Right lobe of liver (tissue), 6 donors: ENCODE measurements around the gene C19orf85. TPM values are rescaled to one million over a fixed set of nuclear protein-coding genes. Genes with fewer than 3 reads are reported as not detected.

Experiments used
- ATAC-seq, 4 donors: fragments of 200-7000 bp; cut with Tn5 transposase; one replicate each; pipeline ENCODE4 v1.9.1; 2020; ENCODE audit warnings: mild to moderate bottlenecking in 4 of 4, moderate library complexity in 4 of 4
- DNase-seq, 3 donors: peaks; one replicate each; pipeline ENCODE4 v3.0.0-alpha.2; 2020
- H3K27ac ChIP-seq, 3 donors: fragments of 200-600 bp; one replicate each; pipeline ENCODE4 v1.8.0; 2022
- H3K27me3 ChIP-seq, 2 donors: fragments of 200-600 bp; one replicate each; pipeline ENCODE4 v1.8.0; 2022
- H3K36me3 ChIP-seq, 4 donors: fragments of 200-600 bp; sonication (generic) in 1 of 4; one replicate each; pipeline versions ENCODE4 v1.5.1 to v1.8.0; 2017 to 2022; ENCODE audit warnings: control low read depth in 1 of 4
- H3K4me1 ChIP-seq, 4 donors: fragments of 200-600 bp; sonication (generic) in 1 of 4; one replicate each; pipeline versions ENCODE4 v1.5.1 to v1.8.0; 2017 to 2022; ENCODE audit warnings: control low read depth in 1 of 4
- H3K4me3 ChIP-seq, 3 donors: fragments of 200-600 bp; one replicate each; pipeline ENCODE4 v1.8.0; 2022
- H3K9me3 ChIP-seq, 4 donors: fragments of 200-600 bp; sonication (generic) in 1 of 4; one replicate each; pipeline versions ENCODE4 v1.5.1 to v1.8.0; 2017 to 2022; ENCODE audit warnings: control low read depth in 1 of 4
- POLR2A ChIP-seq: fragments of 450-650 bp; IDR thresholded peaks from one replicate; pipeline ENCODE4 v1.6.1; 2017; ENCODE audit warnings: antibody characterized with exemption, mild to moderate bottlenecking
- WGBS: methylation state at CpG from one replicate; pipeline ENCODE4 v1.1.6; 2018; ENCODE audit warnings: low coverage, low lambda C conversion rate; ENCODE audit not compliant: insufficient coverage; ENCODE audit errors: missing lambda C conversion rate; 5-methylcytosine and 5-hydroxymethylcytosine counted together
- intact Hi-C, 2 donors: fragments of 100-400 bp; cut with DNase I; formaldehyde crosslinking; loops; one replicate each; pipeline versions ENCODE4 v1.11.2 to v1.14.1; 2022
- total RNA-seq, 6 experiments: library from RNA; depleted of rRNA in 2 of 6; stranded (reverse); fragments of >200 nt in 2 of 6; fragmentation: NEBNext Ultra II Directional in 3 of 6; extraction: Animal tissue kit (Norgen Biotek cat#: 25700) in 3 of 6; gene quantifications; one replicate each; pipeline versions ENCODE4 v1.1.0 to v1.2.4, GENCODE V29; 2016 to 2023
- TF ChIP-seq, protein P1 (sequence below), 4 donors: fragments of 200-600 bp in 3 of 4; fragments of 450-650 bp in 1 of 4; IDR thresholded peaks; one replicate each; pipeline versions ENCODE4 v1.5.1 to v1.8.0; 2016 to 2022; ENCODE audit warnings: antibody characterized with exemption in 4 of 4, mild to moderate bottlenecking in 2 of 4
- donor health status: DM: no; HTN: yes; CAD: no.
- donor health status: DM: no; HTN: no; CAD: no.
- donor health status: DM: no; HTN: no; CAD: no.
- donor health status: DM: no; HTN: yes; CAD: no.
- donor health status: DM: no; HTN: yes; CAD: no.

Gene C19orf85
- total RNA-seq, 6 experiments from 2014 or later: not detected

DNA sequence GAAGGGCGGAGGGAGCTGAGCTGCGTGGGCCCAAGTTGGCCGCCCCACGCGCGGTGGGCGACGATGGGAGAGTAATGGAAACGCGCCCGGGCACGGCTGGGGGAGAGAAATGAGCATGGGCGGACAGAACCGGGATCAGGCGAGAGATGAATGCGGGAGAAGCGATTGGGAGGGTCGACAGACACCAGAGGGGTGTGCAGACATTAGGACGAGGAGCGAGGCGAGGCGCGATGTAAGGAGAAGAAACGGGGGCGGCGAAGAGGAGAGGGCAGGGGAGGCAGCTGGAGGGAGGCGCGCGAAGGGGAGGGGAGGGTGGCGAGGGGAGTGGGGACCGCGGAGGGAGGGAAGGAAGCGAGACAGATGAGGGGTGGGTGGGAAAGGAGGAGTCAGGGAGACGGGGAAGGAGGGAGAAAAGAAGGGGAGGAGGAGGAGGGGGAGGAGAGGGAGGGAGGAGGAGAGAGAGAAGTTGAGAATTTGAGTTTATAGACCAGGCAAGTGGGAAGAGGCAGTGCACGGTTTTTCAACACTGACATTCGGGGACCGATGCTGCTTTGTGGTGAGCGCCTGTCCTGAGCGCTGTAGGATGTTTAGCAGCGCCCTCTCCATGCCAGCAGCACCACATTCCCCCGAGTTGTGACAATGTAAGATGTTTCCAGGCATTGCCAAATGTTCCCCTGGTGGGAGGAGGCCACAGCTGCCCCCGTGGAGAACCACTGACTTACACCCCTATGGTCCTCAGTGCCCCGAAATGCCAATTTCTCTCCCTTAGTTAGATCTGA, 21.3 kb downstream of the C19orf85 start, which contains the start of gene SHISA7:
TSS of gene SHISA7 (minus strand) at position 256 of the 779 bp plus-strand sequence. CDS start 437 bp downstream, outside the sequence.
- H3K27ac ChIP-seq: no peak within 1 kb of the TSS
- ATAC-seq (no peak), DNase-seq (peak in 1 of 3 donors; percentile 28)
- no peaks in the 10 kb centered on the region for H3K4me1 ChIP-seq
- TF ChIP-seq, protein P1, sequence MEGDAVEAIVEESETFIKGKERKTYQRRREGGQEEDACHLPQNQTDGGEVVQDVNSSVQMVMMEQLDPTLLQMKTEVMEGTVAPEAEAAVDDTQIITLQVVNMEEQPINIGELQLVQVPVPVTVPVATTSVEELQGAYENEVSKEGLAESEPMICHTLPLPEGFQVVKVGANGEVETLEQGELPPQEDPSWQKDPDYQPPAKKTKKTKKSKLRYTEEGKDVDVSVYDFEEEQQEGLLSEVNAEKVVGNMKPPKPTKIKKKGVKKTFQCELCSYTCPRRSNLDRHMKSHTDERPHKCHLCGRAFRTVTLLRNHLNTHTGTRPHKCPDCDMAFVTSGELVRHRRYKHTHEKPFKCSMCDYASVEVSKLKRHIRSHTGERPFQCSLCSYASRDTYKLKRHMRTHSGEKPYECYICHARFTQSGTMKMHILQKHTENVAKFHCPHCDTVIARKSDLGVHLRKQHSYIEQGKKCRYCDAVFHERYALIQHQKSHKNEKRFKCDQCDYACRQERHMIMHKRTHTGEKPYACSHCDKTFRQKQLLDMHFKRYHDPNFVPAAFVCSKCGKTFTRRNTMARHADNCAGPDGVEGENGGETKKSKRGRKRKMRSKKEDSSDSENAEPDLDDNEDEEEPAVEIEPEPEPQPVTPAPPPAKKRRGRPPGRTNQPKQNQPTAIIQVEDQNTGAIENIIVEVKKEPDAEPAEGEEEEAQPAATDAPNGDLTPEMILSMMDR (IDR thresholded peaks at IDR 0.05): no peak
- no peak for TF ChIP-seq POLR2A
- intact Hi-C loops: no loop called here
- 4% methylated on average over 39 of the region's 43 CpGs for WGBS
- no peaks in the 10 kb centered on the region for H3K9me3 ChIP-seq
- peaks cover 0 to 10% of the 10 kb centered on the region in 2 donors for H3K27me3 ChIP-seq
- no peak within 1 kb of the TSS for H3K4me3 ChIP-seq
- no peaks in the 10 kb centered on the region for H3K36me3 ChIP-seq

DNA sequence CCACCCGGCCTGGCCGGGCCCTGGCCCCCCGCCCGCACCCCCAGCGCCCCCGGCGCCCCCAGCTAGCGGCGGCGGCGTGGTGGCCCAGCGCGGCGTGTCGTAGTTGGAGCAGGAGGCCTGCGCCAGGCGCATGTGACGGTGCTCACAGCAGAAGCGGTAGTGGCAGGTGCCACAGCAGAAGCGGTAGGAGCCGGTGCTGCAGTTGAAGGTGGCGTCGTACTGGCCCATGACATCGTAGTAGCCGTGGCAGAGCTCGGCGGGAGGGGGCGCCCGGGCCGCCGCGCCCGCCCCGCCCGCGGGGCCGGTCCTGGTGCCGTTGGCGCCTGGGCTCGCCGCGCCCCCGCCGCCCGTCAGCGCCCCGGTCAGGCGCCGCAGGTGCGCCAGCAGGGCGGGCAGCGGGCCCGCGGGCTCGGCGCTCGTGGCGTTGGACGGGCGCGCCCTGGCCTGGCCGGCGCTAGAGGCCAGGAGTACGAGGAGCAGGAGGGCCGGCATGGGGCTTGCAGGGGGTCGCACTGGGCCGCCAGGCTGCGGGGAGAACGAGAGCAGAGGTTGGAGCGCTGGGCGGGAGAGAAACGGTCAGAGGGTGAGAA, 22.1 kb downstream of the C19orf85 start:
- 1% methylated on average over 16 of the region's 72 CpGs for WGBS
- Histone ChIP-seq H3K4me3 (no peak overlapping the region), H3K36me3 (no peaks in the 10 kb centered on the region), H3K9me3 (no peaks in the 10 kb centered on the region), H3K4me1 (no peaks in the 10 kb centered on the region), H3K27ac (no peak overlapping the region), H3K27me3 (peaks cover 0 to 10% of the 10 kb centered on the region in 2 donors)
- intact Hi-C loops: no loop called here
- ATAC-seq: no peak
- DNase-seq: peak in 1 of 3 donors; percentile 33
- TF ChIP-seq, protein P1 (IDR thresholded peaks at IDR 0.05): no peak
- TF ChIP-seq POLR2A: no peak

- no peak overlapping the region for H3K27ac ChIP-seq
- H3K27me3 ChIP-seq: peaks cover 0 to 10% of the 10 kb centered on the region in 2 donors
- ATAC-seq: peak in 1 of 4 donors; percentile 33
Measured at GRCh38 chr19:55441692-55442321, 22.7 kb downstream of the C19orf85 start.

GRCh38 chr19:55441319-55441691, 23.2 kb downstream of the C19orf85 start:
- Histone ChIP-seq H3K9me3 (no peaks in the 10 kb centered on the region), H3K27ac (no peak overlapping the region), H3K27me3 (peaks cover 0 to 10% of the 10 kb centered on the region in 2 donors), H3K4me3 (no peak overlapping the region), H3K36me3 (no peaks in the 10 kb centered on the region), H3K4me1 (no peaks in the 10 kb centered on the region)
- DNase-seq (no peak), ATAC-seq (no peak)
- TF ChIP-seq, protein P1 (IDR thresholded peaks at IDR 0.05): no peak
- no peak for TF ChIP-seq POLR2A
- WGBS: 5% methylated on average over 19 of the region's 21 CpGs
- intact Hi-C loops: no loop called here

More at GRCh38 chr19:55441692-55442321, 22.7 kb downstream of the C19orf85 start:
- peak in 1 of 3 donors; percentile 36 for DNase-seq
- H3K4me3 ChIP-seq: no peak overlapping the region
- TF ChIP-seq, protein P1 (IDR thresholded peaks at IDR 0.05): no peak
- TF ChIP-seq POLR2A: no peak
- no peaks in the 10 kb centered on the region for H3K4me1 ChIP-seq
- H3K9me3 ChIP-seq: no peaks in the 10 kb centered on the region
- 6% methylated on average over 13 of the region's 39 CpGs for WGBS
- no peaks in the 10 kb centered on the region for H3K36me3 ChIP-seq
- intact Hi-C loops: no loop called here
